Lung (tissue), 12 donors: ENCODE data around the gene TRIM54. TPM values are rescaled to one million over a fixed set of nuclear protein-coding genes. Genes with fewer than 3 reads are reported as not detected.
"Not testable (repeated sequence)": the region's sequence is repeated elsewhere in the genome, so short reads cannot be mapped to it uniquely, and the experiment has no call there.

ENCODE experiments used
- ATAC-seq: fragments of 200-7000 bp; cut with Tn5 transposase; one replicate; pipeline ENCODE4 v1.9.1; 2020; ENCODE audit warnings: moderate number of reproducible peaks; ENCODE audit not compliant: insufficient read depth, low FRiP score
- DNase-seq, 3 donors: peaks; one replicate each; pipeline ENCODE4 v3.0.0-alpha.2; 2013 to 2017
- H3K27ac ChIP-seq, 2 donors: one replicate each; pipeline ENCODE4 v1.5.1; 2013; ENCODE audit warnings: mild to moderate bottlenecking in 2 of 2, moderate library complexity in 2 of 2, control low read depth in 1 of 2, inconsistent platforms in 1 of 2, low read depth in 1 of 2, low read length in 1 of 2
- H3K27me3 ChIP-seq, 3 donors: one replicate each; pipeline ENCODE4 v1.5.1; 2013; ENCODE audit warnings: low read length in 2 of 3; ENCODE audit not compliant: control insufficient read depth in 3 of 3, insufficient read depth in 3 of 3
- H3K36me3 ChIP-seq, 4 donors: one replicate each; pipeline ENCODE4 v1.5.1; 2013; ENCODE audit warnings: low read length in 4 of 4, mild to moderate bottlenecking in 1 of 4, moderate library complexity in 1 of 4; ENCODE audit not compliant: control insufficient read depth in 4 of 4, insufficient read depth in 4 of 4
- H3K4me1 ChIP-seq, 5 donors: one replicate each; pipeline ENCODE4 v1.5.1; 2013; ENCODE audit warnings: low read length in 5 of 5, mild to moderate bottlenecking in 2 of 5, moderate library complexity in 1 of 5; ENCODE audit not compliant: control insufficient read depth in 5 of 5, insufficient read depth in 5 of 5
- H3K4me3 ChIP-seq: one replicate; pipeline ENCODE4 v1.5.1; 2013; ENCODE audit warnings: mild to moderate bottlenecking, control low read depth, moderate library complexity
- H3K9ac ChIP-seq, 2 donors: one replicate each; pipeline ENCODE4 v1.5.1; 2013; ENCODE audit warnings: low read length in 2 of 2, control low read depth in 1 of 2; ENCODE audit not compliant: insufficient read depth in 1 of 2
- H3K9me3 ChIP-seq, 4 donors: one replicate each; pipeline ENCODE4 v1.5.1; 2013; ENCODE audit warnings: low read length in 3 of 4, mild to moderate bottlenecking in 1 of 4, moderate library complexity in 1 of 4; ENCODE audit not compliant: control insufficient read depth in 4 of 4, insufficient read depth in 3 of 4
- WGBS, 2 donors: extraction: QIAGEN DNeasy Blood & Tissue Kit; methylation state at CpG; one replicate each; pipeline ENCODE4 v1.1.7; 2013; 5-methylcytosine and 5-hydroxymethylcytosine counted together
- polyA plus RNA-seq, 2 donors: library from polyadenylated mRNA; stranded (reverse); fragments of 200-250 nt; gene quantifications; one replicate each; pipeline ENCODE4 v1.2.1, GENCODE V29; 2013
- total RNA-seq, 2 donors: library from RNA; depleted of rRNA in 1 of 2; stranded (reverse); fragments of >200 nt in 1 of 2; gene quantifications; one replicate each; pipeline ENCODE4 v1.2.1, GENCODE V29; 2014 to 2021
- TF ChIP-seq, protein P1 (sequence below): IDR thresholded peaks from 2 replicates; pipeline ENCODE4 v1.5.1; 2012; ENCODE audit warnings: mild to moderate bottlenecking; ENCODE audit errors: control extremely low read depth, extremely low read depth
- donor health status: control.
- donor health status: control.
- donor health status: Bipolar disorder and iron deficiency.
- donor health status: healthy.
- donor health status: DM: yes; HTN: yes; CAD: no.

Gene TRIM54
- total and polyA plus RNA-seq, 4 donors: 0.09 to 0.48 (median 0.13) TPM

DNA sequence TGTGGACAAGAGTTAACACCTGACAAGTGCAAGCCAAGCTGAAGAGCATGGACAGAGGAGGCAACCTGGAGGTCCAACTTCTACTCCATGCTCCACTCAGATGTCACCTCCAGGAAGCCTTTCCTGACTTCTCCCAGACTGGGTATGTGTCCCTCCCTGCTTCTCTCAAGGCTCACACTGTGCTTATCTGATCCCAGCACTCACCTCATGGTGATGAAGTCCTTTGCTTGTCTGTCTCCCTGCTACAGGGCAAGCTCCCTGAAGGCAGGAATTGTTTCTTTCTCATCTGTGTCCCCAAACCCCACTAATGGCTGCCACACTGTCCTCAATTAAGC, 16.7 kb upstream of the TRIM54 start:
- H3K27me3 ChIP-seq: peaks cover 0 to 64% (median 49%) of the 10 kb centered on the region in 3 donors
- H3K36me3 ChIP-seq: no peaks in the 10 kb centered on the region
- TF ChIP-seq, protein P1, sequence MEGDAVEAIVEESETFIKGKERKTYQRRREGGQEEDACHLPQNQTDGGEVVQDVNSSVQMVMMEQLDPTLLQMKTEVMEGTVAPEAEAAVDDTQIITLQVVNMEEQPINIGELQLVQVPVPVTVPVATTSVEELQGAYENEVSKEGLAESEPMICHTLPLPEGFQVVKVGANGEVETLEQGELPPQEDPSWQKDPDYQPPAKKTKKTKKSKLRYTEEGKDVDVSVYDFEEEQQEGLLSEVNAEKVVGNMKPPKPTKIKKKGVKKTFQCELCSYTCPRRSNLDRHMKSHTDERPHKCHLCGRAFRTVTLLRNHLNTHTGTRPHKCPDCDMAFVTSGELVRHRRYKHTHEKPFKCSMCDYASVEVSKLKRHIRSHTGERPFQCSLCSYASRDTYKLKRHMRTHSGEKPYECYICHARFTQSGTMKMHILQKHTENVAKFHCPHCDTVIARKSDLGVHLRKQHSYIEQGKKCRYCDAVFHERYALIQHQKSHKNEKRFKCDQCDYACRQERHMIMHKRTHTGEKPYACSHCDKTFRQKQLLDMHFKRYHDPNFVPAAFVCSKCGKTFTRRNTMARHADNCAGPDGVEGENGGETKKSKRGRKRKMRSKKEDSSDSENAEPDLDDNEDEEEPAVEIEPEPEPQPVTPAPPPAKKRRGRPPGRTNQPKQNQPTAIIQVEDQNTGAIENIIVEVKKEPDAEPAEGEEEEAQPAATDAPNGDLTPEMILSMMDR: no peak
- H3K9me3 ChIP-seq: peaks cover 0 to 2% (median 0%) of the 10 kb centered on the region in 4 donors
- ATAC-seq (no peak), DNase-seq (no peak)
- H3K4me1 ChIP-seq: peaks cover 0 to 19% (median 4%) of the 10 kb centered on the region in 5 donors
- H3K9ac ChIP-seq: no peak overlapping the region
- H3K4me3 ChIP-seq: no peak overlapping the region
- H3K27ac ChIP-seq: no peak overlapping the region

DNA sequence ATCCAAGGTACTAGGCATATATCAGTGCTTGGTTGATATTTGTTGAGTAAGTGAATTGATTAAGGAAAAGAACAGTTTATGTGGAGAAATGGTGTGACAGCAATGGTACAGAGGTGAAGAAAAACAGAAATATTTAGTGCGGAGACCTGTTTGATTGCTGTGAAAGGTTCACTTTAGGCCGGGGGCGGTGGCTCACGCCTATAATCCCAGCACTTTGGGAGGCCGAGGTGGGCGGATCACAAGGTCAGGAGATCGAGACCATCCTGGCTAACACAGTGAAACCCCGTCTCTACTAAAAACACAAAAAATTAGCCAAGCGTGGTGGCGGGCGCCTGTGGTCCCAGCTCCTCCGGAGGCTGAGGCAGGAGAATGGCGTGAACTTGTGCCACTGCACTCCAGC, 13.9 kb upstream of the TRIM54 start:
- not testable (repeated sequence) for H3K9me3 ChIP-seq, DNase-seq
- WGBS, 2 donors: 94 to 98% methylated on average over 13 of the region's 13 CpGs

DNA sequence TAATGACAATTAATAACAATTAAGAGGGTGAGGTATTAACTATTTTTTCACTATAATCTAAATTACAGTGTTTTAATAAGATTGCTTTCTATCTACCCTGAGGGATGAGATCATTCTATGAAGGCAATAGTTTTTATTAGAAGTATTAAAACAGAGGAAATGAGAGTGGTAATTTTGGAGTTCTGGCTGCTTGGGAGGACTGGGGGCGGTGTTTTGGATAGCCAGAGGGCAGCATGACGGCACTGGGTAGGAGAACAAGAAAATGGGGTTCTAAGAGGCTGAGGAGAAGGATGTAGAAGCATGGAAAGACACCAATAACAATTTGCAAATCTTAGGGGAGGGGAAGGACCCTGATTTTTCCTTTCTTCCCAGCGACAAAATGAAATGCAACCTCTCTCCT, 12.1 kb upstream of the TRIM54 start:
- no peaks in the 10 kb centered on the region for H3K36me3 ChIP-seq
- no peak for ATAC-seq
- 88 to 92% methylated on average over 3 of the region's 3 CpGs for WGBS, 2 donors
- H3K27me3 ChIP-seq: peaks cover 0 to 35% (median 31%) of the 10 kb centered on the region in 3 donors
- peak overlapping the region in 1 of 2 donors; percentile 84 for H3K27ac ChIP-seq
- H3K9ac ChIP-seq: no peak overlapping the region
- TF ChIP-seq, protein P1: no peak
- H3K4me1 ChIP-seq: peaks cover 0 to 3% (median 0%) of the 10 kb centered on the region in 5 donors
- H3K4me3 ChIP-seq: no peak overlapping the region
- DNase-seq: no peak
- H3K9me3 ChIP-seq: no peaks in the 10 kb centered on the region

More for the DNA sequence above, 13.9 kb upstream of the TRIM54 start:
- H3K27ac ChIP-seq, ATAC-seq, H3K4me3 ChIP-seq, H3K4me1 ChIP-seq, H3K36me3 ChIP-seq, H3K9ac ChIP-seq: not testable (repeated sequence)
- peaks cover 0 to 52% (median 41%) of the 10 kb centered on the region in 3 donors for H3K27me3 ChIP-seq

DNA sequence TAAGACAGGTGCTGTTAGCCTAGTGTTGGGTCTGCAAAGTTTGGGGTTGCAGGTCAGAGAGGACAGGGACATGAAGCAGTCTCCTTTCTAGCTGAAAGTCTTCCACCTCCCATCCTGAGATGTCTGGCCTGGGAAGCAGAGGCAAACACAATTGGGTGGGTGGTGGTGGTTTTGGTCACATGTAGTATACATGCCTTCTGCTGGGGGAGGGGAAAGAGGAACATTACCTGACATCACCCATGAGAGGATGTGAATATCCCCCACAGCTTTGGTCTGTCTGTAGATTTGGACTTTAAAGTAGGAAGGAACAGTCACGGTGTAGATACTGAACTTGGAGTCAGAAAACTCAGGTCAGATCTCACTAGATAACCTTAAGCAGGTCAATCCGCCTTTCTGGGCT, 11.6 kb upstream of the TRIM54 start:
- H3K9ac ChIP-seq: no peak overlapping the region
- WGBS, 2 donors: 64 to 66% methylated on average over 2 of the region's 2 CpGs
- ATAC-seq: no peak
- peaks cover 0 to 30% (median 26%) of the 10 kb centered on the region in 3 donors for H3K27me3 ChIP-seq
- H3K4me3 ChIP-seq: no peak overlapping the region
- TF ChIP-seq, protein P1: no peak
- no peaks in the 10 kb centered on the region for H3K36me3 ChIP-seq
- H3K9me3 ChIP-seq: no peaks in the 10 kb centered on the region
- H3K27ac ChIP-seq: peak overlapping the region in 1 of 2 donors; percentile 84
- no peak for DNase-seq
- peaks cover 0 to 3% (median 0%) of the 10 kb centered on the region in 5 donors for H3K4me1 ChIP-seq
